Left cardiac atrium (tissue), 4 donors: Measurements from ENCODE around the gene AGO3. TPM values are rescaled to one million over a fixed set of nuclear protein-coding genes. Genes with fewer than 3 reads are reported as not detected.

Experiments used
- ATAC-seq, 2 donors: fragments of 200-7000 bp; cut with Tn5 transposase; one replicate each; pipeline ENCODE4 v1.9.1; 2020; ENCODE audit warnings: mild to moderate bottlenecking in 2 of 2, moderate library complexity in 2 of 2
- DNase-seq: peaks from one replicate; pipeline ENCODE4 v3.0.0-alpha.2; 2020
- intact Hi-C, 2 donors: fragments of 100-400 bp; cut with DNase I; formaldehyde crosslinking; loops; one replicate each; pipeline versions ENCODE4 v1.14.1 to v1.15.1; 2022 to 2023
- total RNA-seq, 2 donors: library from RNA; stranded (reverse); fragmentation: NEBNext Ultra II Directional; extraction: Animal tissue kit (Norgen Biotek cat#: 25700); gene quantifications; one replicate each; pipeline ENCODE4 v1.2.1, GENCODE V29; 2021
- donor health status: DM: no; HTN: yes; CAD: no.
- donor health status: DM: no; HTN: yes; CAD: no; lungs with severe emphysema.
- donor health status: DM: yes; HTN: yes; CAD: no.
- donor health status: Dilated cardiomyopathy.

AGO3 gene
- total RNA-seq, 2 donors from 2014 or later, result 16.1 to 23.1 TPM

DNA sequence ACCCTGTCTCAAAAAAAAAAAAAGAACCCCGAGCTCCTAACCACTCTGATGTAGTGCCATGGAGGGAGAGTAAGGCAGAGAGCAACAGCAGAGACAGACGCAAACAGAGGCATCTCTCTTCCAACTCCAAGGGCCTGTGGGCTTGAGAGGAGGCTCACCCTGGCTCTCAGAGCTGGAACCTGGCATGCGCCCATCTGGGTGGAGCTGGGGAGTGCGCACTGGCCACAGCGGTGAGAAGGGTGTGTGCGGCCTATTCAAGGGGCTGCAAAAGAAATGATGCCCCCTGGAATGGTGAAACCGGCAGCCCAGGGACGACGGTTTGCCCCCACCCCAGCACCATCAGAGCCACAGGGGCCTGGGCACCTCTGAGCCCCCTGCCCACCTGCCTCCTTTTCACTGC lies 176.5 kb downstream of the AGO3 start:
- intact Hi-C loops, result no loop called here
- ATAC-seq (no peak), DNase-seq (no peak)

DNA sequence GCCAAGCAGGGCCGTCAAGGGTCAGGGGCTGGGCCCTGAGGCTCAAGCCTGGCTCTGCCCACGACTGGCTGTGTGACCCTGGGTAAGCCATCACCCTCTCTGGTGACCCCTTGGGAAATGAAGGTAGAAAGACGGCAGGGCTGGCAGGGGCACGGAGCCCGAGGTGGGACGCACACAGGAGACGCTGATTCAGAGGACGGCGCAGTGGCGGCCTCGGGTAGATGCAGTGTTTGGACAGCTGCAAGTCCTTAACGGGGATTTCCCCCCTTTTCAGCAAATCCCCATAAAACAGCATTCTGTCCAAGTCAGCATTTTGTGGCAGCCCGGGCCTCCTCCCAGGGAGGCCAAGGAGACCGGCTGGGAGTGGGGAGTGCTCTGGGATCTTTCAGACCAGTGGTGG lies 177.4 kb downstream of the AGO3 start:
- DNase-seq, result no peak
- intact Hi-C loops, result no loop called here
- no peak for ATAC-seq

DNA sequence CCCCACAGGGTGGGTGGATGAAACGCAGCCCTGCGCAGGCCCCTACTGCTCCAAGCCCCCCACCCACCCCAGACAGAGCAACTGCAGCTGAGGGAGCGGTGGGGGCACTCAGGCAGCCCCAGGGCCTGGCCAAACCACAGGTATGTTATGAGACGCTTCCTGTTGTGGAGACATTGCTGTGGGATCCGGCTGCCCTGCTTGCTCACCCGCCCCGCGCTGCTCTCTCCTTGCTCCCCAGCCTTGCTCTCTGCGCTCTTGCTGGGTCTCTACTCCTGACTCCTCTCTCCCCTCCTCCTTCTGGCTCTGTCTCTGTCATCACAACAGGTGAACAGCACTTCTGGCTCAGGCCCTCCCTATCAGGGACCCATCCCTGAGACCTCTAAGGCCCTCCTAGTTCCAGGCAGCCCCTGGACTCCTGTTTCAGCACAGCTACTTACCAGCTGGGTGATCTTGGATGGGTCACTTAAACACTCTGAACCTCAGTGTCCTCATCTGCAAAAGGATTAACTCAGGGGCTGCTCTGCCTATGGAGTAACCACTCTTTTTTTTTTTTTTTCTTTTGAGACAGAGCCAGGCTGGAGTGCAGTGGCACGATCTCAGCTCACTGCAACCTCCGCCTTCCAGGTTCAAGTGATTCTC lies 178.3 kb downstream of the AGO3 start:
- ATAC-seq, result no peak
- no peak for DNase-seq
- intact Hi-C loops, result no loop called here

DNA sequence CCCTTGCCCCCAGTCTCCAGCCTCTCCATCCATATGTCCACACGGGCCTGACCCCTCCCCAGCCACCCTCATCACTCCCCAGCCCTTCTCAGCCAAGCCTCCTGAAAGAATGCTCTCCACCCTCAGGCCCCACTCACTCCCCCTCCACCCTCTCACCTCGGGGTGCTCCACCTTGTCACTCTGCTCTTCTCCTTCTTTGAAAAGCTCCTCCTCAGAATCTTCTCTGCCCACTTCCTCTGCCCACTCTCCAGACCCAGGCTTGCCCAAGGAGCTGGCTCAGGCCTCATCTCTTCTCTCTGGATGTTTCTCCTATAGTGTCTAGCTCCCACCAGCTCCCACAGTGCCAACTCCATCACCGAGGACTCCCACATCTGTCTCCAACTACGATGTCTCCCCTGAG lies 180.2 kb downstream of the AGO3 start:
- ATAC-seq, result no peak
- DNase-seq, result no peak
- intact Hi-C loops, result no loop called here

DNA sequence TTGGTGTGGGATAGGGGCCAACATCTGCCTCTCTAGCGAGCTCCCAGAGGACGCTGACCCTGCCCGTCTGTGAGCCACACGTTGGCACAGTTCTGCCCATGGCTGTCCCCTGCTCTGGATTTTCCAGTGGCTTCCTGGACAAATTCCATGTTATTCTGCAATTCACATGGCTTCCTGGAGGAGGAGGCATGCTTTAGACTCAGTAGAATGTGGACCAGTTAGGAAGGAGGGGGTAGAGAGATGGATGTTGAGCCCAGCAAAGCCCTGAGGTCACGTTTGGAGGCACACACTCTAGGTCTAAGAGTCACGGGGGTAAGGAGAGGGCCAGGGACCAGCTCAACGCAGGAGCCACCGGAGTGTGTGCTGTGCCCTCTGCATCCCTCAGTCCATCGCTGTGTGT lies 181.9 kb downstream of the AGO3 start:
- no peak for ATAC-seq
- intact Hi-C loops, result no loop called here
- no peak for DNase-seq

- no peak for DNase-seq
- ATAC-seq, result no peak
- intact Hi-C loops, result no loop called here
Measured at GRCh38 chr1:36114371-36114770, 183.5 kb downstream of the AGO3 start.

GRCh38 chr1:36115200-36115669 lies 184.3 kb downstream of the AGO3 start:
- DNase-seq (no peak), ATAC-seq (peak; percentile 69 to 83)
- intact Hi-C loops, result no loop called here

GRCh38 chr1:36115931-36116330 lies 185.0 kb downstream of the AGO3 start:
- intact Hi-C loops, result no loop called here
- DNase-seq, result no peak
- ATAC-seq, result peak; percentile 23 to 24

GRCh38 chr1:36116901-36117300 lies 186.0 kb downstream of the AGO3 start:
- no peak for DNase-seq
- intact Hi-C loops, result no loop called here
- ATAC-seq, result no peak

DNA sequence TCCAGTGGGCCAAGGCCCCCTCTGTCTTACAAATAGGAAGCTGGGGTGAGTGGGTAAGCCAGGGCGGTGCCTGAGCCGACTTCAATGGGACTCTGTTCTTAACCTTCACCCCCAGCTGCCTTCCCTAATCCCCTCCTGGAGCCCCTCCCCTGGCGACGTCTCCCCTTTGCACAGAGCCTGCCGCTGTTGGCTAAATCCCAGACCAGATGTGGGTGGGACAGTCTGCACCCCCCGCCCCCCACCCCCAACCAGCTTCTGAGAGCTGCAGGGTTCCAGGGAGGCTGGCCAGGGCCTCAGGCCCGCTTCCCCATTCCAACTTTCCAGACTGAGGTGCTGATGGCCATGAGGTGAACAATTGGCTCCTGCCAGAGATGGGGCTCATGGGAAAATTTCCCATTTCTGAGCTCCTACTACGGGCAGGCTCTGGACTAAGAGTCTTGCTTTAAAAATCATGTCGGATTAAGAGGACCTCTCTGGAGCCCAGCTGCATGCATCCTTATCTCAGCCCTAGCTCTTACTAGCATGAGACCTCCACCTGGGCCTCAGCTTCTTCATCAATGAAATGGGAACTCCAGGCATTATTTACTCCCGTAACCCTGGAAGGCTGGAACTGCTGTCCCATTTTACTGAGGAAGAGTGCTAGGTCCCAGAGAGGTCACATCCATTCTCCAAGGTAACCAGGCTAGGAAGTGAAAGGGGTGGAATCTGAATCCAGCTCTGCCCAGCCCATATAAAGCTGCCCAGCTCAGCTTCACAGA lies 187.7 kb downstream of the AGO3 start:
- no peak for ATAC-seq
- intact Hi-C loops, result no loop called here
- DNase-seq, result no peak

GRCh38 chr1:36119456-36119855 lies 188.6 kb downstream of the AGO3 start:
- DNase-seq, result no peak
- no peak for ATAC-seq
- intact Hi-C loops, result no loop called here

Other genes starting within 250 kb of the AGO3 start
- gene C1orf216, start 212.2 kb upstream of the AGO3 start, total RNA-seq, result 10 to 100 TPM; 12.9 to 15.0 TPM
- gene CLSPN, start 161.1 kb upstream of the AGO3 start, total RNA-seq, result 1 to 10 TPM; 1.5 to 1.9 TPM
- 10 to 100 TPM; 14.6 to 16.5 TPM for gene AGO4, start 123.1 kb upstream of the AGO3 start, total RNA-seq
- 10 to 100 TPM; 23.7 to 24.6 TPM for gene AGO1, start 47.9 kb upstream of the AGO3 start, total RNA-seq
- gene TEKT2, start 153.0 kb downstream of the AGO3 start, total RNA-seq, result under 1 TPM in 1 of 2 donors, not detected in 1; 0.27 TPM
- 10 to 100 TPM; 15.4 to 17.6 TPM for gene ADPRS, start 157.8 kb downstream of the AGO3 start, total RNA-seq
- gene COL8A2, start 194.1 kb downstream of the AGO3 start, total RNA-seq, result 1 to 10 TPM; 3.8 to 4.2 TPM
- gene TRAPPC3, start 218.4 kb downstream of the AGO3 start, total RNA-seq, result 10 to 100 TPM; 53.3 to 64.2 TPM
- 100 to 1,000 TPM; 251 to 270 TPM for gene MAP7D1, start 225.1 kb downstream of the AGO3 start, total RNA-seq